ENCODE results near the gene ST7.

DNA sequence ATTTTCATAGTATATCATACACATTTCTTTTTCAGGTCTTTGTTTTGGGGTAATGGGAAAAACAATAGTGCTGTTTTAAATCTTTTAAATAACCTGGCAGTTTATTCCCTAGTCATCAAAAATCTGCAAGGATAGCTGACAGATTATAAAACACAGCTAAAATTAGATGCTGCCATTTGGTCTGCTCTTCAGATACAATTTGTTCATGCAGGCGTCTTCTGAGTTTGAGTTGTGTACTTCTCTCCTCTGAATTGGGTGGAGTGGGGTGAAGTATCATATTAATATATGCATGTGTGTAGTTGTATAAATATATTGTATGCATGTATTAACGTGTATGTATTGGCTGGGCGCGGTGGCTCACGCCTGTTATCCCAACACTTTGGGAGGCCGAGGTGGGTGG is 42.9 kb upstream of the ST7 start:
- TF ChIP-seq, protein P1, sequence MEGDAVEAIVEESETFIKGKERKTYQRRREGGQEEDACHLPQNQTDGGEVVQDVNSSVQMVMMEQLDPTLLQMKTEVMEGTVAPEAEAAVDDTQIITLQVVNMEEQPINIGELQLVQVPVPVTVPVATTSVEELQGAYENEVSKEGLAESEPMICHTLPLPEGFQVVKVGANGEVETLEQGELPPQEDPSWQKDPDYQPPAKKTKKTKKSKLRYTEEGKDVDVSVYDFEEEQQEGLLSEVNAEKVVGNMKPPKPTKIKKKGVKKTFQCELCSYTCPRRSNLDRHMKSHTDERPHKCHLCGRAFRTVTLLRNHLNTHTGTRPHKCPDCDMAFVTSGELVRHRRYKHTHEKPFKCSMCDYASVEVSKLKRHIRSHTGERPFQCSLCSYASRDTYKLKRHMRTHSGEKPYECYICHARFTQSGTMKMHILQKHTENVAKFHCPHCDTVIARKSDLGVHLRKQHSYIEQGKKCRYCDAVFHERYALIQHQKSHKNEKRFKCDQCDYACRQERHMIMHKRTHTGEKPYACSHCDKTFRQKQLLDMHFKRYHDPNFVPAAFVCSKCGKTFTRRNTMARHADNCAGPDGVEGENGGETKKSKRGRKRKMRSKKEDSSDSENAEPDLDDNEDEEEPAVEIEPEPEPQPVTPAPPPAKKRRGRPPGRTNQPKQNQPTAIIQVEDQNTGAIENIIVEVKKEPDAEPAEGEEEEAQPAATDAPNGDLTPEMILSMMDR (IDR thresholded peaks at IDR 0.05): no peak
- TF ChIP-seq, protein P2, sequence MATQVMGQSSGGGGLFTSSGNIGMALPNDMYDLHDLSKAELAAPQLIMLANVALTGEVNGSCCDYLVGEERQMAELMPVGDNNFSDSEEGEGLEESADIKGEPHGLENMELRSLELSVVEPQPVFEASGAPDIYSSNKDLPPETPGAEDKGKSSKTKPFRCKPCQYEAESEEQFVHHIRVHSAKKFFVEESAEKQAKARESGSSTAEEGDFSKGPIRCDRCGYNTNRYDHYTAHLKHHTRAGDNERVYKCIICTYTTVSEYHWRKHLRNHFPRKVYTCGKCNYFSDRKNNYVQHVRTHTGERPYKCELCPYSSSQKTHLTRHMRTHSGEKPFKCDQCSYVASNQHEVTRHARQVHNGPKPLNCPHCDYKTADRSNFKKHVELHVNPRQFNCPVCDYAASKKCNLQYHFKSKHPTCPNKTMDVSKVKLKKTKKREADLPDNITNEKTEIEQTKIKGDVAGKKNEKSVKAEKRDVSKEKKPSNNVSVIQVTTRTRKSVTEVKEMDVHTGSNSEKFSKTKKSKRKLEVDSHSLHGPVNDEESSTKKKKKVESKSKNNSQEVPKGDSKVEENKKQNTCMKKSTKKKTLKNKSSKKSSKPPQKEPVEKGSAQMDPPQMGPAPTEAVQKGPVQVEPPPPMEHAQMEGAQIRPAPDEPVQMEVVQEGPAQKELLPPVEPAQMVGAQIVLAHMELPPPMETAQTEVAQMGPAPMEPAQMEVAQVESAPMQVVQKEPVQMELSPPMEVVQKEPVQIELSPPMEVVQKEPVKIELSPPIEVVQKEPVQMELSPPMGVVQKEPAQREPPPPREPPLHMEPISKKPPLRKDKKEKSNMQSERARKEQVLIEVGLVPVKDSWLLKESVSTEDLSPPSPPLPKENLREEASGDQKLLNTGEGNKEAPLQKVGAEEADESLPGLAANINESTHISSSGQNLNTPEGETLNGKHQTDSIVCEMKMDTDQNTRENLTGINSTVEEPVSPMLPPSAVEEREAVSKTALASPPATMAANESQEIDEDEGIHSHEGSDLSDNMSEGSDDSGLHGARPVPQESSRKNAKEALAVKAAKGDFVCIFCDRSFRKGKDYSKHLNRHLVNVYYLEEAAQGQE (IDR thresholded peaks at IDR 0.05): no peak
- TF ChIP-seq RCOR1 (IDR thresholded peaks at IDR 0.05; ENCODE audit: low read depth, low read length): no peak
